NCI-H2081 (cell line): ENCODE measurements around the gene PPP6R2.
"Not testable (repeated sequence)": the region's sequence is repeated elsewhere in the genome, so short reads cannot be mapped to it uniquely, and the experiment has no call there.

Experiments
- DNase-seq, 2 experiments: peaks; one replicate each; lab custom pipeline; 2025; lab: John Stamatoyannopoulos, UW

The PPP6R2 gene

GRCh38 chr22:50425179-50425916 lies 82.2 kb downstream of the PPP6R2 start:
- DNase-seq: no peak

- DNase-seq: no peak
Measured at GRCh38 chr22:50432131-50432876, 89.2 kb downstream of the PPP6R2 start.

GRCh38 chr22:50432877-50433510 lies 89.9 kb downstream of the PPP6R2 start:
- DNase-seq: not testable (repeated sequence)

- DNase-seq: no peak
Measured at GRCh38 chr22:50434849-50435248, 91.7 kb downstream of the PPP6R2 start.

- DNase-seq: no peak
Measured at GRCh38 chr22:50435291-50436014, 92.3 kb downstream of the PPP6R2 start.

GRCh38 chr22:50436015-50436830 lies 93.1 kb downstream of the PPP6R2 start:
- no peak for DNase-seq

- no peak for DNase-seq
Measured at GRCh38 chr22:50436841-50437341, 93.8 kb downstream of the PPP6R2 start.

- DNase-seq: no peak
Measured at GRCh38 chr22:50437511-50438304, 94.6 kb downstream of the PPP6R2 start.

- DNase-seq: no peak
Measured at GRCh38 chr22:50438305-50439275, 95.5 kb downstream of the PPP6R2 start.

- DNase-seq: no peak
Measured at GRCh38 chr22:50439314-50439870, 96.3 kb downstream of the PPP6R2 start.

GRCh38 chr22:50439871-50440331 lies 96.8 kb downstream of the PPP6R2 start:
- DNase-seq: no peak

- no peak for DNase-seq
Measured at GRCh38 chr22:50440544-50441249, 97.6 kb downstream of the PPP6R2 start.

- DNase-seq: no peak
Measured at GRCh38 chr22:50441428-50441993, 98.4 kb downstream of the PPP6R2 start.

- DNase-seq: no peak
Measured at GRCh38 chr22:50443197-50443596, 100.1 kb downstream of the PPP6R2 start.

GRCh38 chr22:50443801-50444625 lies 100.9 kb downstream of the PPP6R2 start:
- no peak for DNase-seq

- DNase-seq: no peak
Measured at GRCh38 chr22:50444663-50445062, 101.5 kb downstream of the PPP6R2 start.
